H4 (cell line): Measurements from ENCODE around the gene METTL21A. TPM values are rescaled to one million over a fixed set of nuclear protein-coding genes. Genes with fewer than 3 reads are reported as not detected.

Experiments
- total RNA-seq: library from RNA; depleted of rRNA; stranded (reverse); fragments of >200 nt; shearing (Covaris generic); gene quantifications from 2 replicates; pipeline ENCODE4 v1.2.3, GENCODE V29; 2014; rRNA removed

METTL21A gene
- total RNA-seq, 1 experiment from 2014 or later: 38.1 TPM

Other genes with a start within 250 kb of the METTL21A start
- gene CREB1, start 95.4 kb downstream of the METTL21A start, total RNA-seq: 11.2 and 37.9 TPM in 2 replicates
- 1.6 and 3.3 TPM in 2 replicates for gene CCNYL1, start 86.2 kb upstream of the METTL21A start, total RNA-seq
- 2.3 and 2.8 TPM in 2 replicates for gene FZD5, start 144.5 kb upstream of the METTL21A start, total RNA-seq